GM18499 (cell line): Measurements from ENCODE around the gene FOXN4.

ENCODE experiments used
- ATAC-seq: cut with Tn5 transposase; IDR thresholded peaks from one replicate; pipeline ENCODE4 v1.9.1; 2021; ENCODE audit warnings: moderate number of reproducible peaks; ENCODE audit not compliant: insufficient read depth, unreplicated experiment

FOXN4 gene

DNA sequence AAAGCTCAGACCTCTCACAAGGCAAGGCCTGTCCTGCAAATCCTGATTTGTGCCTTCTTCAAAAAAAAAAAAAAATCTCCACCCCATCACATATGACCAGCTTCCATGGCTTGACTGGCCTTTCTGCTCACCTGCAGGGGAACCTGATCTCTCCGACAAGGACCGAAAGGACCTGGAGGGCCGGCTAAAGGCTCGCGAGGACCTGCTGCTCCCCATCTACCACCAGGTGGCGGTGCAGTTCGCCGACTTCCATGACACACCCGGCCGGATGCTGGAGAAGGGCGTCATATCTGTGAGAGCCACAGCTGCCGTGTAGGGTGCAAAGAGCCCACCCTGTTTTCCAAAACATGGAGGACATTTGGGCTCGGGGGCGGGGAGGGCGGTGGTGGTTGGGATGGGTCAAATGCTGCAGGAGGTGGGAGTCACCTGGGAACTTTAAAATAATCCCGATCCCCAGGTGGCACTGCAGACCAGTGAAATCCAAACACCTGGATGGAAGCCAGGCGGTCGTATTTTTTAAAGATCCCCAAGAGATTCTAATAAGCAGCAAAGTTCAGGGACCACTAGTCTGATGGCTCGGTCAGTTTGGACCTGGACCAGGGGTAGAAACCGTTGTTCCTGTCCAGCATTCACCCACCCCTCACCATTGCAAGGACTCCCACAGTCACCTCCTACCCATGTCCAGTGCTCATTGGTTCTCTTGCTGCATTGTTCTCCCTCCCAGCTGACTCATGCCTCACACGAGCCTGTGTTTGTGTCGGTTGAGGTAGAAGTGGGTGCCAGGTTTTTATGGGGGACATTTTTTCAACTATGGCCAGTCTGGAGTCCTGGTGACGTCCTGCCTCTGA is 44.8 kb downstream of the FOXN4 start:
- ATAC-seq, result no peak

GRCh38 chr12:109263439-109263838 is 45.6 kb downstream of the FOXN4 start:
- no peak for ATAC-seq

DNA sequence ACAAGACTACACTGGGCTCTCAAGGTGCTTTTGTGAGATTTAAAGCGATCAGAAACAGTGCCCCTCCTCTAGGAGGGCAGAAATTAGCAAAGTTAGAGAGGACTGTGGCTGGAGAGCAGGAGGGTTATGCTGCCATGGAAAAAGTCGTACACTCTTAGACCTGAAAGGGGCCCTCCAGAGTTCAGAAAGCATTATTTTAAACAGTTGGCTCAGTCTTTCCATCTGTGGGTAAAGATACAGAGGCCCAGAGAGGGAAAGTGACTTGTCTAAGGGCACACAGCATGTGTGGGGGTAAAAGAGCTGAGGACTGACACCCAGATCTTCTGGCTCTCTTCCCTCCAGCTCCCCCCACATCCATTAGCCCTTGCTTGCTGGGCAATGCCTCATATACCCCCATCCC is 47.1 kb downstream of the FOXN4 start:
- ATAC-seq, result no peak

DNA sequence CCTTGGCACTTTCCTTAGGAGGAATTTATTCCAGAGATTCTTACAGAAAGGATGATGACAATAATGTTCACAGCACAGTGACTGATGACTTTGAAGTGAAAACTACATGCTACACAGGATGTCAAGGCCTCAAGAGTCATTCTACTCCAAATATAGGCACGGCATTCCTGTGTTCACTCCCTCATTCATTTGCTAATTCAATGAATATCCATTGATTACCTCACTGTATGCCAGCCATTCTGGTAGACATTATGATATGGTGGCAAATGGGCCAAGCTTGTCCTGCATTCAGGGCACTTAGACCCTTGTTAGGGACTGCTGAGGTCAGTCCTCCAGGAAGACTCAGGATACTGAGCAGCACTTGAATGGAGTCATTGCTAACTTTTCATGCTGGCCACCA is 48.0 kb downstream of the FOXN4 start:
- ATAC-seq, result no peak

- ATAC-seq, result no peak
Observed at GRCh38 chr12:109259545-109259895, 49.6 kb downstream of the FOXN4 start.

DNA sequence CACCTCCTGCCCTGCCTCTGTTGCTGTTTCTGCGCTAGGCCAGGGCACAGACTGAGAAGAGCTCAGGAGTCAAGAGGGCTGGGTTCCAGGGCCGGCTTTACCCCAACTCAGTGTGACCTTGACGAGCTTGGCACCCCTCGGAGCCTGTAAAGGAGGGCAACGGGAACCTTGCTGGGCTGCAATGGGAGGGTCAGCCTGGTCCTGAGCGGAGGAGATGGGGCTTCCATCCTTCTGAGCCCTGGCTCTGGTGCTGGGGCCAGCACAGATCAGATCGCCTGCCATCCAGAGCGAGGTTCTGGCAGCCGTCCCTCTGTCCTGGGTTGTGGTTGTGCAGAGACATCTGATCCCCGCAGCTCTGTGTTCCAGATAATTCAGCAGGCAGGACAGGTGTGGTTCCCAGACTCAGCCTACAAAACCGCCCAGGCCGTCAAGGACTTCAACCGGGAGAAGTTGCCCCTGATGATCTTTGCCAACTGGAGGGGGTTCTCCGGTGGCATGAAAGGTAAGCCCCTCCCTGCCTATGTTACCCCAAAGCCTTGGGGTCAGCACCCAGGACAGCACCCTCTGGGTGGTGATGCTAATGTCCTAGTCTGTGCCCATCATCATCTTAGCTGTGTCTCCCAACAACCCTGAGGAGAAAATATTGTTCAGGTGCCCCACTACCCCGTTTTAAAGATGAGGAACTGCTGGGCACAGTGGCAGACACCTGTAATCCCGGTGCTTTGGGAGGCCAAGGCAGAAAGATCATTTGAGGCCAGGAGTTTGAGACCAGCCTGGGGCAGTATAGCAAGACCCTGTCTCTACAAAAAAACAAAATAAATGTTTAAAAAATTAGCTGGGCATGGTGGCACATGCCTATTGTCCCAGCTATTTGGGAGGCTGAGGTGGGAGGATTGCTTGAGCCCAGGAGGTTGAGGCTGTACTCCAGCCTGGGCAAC is 50.2 kb downstream of the FOXN4 start:
- ATAC-seq, result no peak

GRCh38 chr12:109258201-109258600 is 50.9 kb downstream of the FOXN4 start:
- ATAC-seq, result no peak

DNA sequence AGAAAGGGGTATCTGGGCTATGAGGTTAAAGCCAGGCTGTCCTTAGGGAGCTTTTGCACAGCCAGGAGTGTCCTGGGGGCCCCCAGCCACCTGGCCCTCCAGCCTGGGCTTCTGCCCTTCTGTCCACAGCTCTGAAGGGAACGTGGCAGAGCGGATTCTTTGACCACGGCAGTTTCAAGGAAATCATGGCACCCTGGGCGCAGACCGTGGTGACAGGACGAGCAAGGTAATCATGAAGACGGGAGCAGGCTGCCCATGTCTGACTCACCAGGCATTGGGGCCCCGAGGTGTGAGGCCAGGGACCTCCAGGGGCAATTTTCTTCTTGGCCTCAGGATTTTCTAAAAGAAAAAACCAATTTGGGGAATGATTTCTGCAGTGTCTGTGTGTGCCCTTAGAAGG is 53.1 kb downstream of the FOXN4 start:
- ATAC-seq, result no peak

- no peak for ATAC-seq
Observed at GRCh38 chr12:109255377-109255776, 53.7 kb downstream of the FOXN4 start.

GRCh38 chr12:109253913-109254544 is 55.1 kb downstream of the FOXN4 start:
- ATAC-seq, result no peak

GRCh38 chr12:109252799-109253198 is 56.3 kb downstream of the FOXN4 start:
- ATAC-seq, result no peak

- no peak for ATAC-seq
Observed at GRCh38 chr12:109250523-109250922, 58.6 kb downstream of the FOXN4 start.

GRCh38 chr12:109247831-109248654 is 61.0 kb downstream of the FOXN4 start:
- no peak for ATAC-seq

DNA sequence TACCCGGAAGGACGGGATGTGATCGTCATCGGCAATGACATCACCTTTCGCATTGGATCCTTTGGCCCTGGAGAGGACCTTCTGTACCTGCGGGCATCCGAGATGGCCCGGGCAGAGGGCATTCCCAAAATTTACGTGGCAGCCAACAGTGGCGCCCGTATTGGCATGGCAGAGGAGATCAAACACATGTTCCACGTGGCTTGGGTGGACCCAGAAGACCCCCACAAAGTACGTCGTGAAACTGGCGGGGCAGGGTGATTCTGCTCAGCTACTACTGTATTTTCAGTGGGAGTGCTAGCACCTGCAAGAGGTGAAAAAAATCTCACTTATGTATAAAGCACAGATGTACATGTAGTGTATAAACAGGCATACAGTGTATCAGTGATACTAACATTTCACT is 62.9 kb downstream of the FOXN4 start:
- ATAC-seq, result no peak

DNA sequence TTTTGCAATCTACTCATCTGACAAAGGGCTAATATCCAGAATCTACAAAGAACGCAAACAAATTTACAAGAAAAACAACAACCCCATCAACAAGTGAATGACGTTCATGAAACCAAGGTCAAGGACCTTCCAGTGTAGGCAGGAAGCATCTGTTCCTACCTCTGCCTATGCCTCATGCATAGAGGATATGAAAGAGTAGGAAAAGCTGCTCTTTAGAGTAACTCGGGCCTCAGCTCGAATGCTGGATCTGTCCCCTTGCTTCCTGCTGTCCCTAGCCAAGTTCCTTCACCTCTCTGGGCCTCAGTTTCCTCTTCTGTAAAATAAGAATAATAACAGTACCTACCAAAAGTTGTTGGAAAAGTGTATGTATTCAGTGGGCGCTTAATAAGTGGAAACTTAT is 65.0 kb downstream of the FOXN4 start:
- ATAC-seq, result no peak

DNA sequence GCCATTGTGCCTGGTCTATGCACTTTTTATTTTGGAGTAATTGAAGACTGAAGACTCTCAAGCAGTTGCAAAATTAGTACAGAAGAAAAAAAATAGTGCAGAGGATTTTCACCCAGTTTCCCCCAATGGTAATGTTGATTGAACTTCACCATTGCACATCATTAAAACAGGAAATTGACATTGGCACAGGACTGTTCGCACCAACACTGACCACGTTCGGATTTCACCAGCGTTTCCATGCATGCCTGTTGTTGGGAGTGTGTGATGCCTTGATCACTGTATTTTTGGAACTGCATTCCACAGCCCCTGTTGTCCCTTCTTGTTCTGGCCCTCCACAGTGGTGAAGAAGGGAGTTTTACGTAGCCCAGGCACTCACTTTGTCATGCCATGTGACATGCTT is 67.1 kb downstream of the FOXN4 start:
- ATAC-seq, result no peak

GRCh38 chr12:109240365-109240764 is 68.7 kb downstream of the FOXN4 start:
- no peak for ATAC-seq

DNA sequence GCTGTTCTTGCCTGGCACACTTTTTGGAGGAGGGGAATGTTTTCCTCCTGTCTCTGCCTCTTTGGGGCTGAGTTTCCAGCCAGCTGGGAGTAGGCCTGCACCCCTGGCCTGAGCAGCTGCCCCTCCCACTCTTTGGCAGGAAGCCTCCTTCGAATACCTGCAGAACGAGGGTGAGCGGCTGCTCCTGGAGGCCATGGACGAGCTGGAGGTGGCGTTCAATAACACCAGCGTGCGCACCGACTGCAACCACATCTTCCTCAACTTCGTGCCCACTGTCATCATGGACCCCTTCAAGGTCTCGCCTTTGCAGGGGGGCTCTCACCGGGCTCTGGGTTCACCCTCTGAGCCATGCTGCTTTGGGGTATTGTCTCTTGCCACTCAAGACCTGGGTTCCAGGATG is 69.4 kb downstream of the FOXN4 start:
- ATAC-seq, result no peak

DNA sequence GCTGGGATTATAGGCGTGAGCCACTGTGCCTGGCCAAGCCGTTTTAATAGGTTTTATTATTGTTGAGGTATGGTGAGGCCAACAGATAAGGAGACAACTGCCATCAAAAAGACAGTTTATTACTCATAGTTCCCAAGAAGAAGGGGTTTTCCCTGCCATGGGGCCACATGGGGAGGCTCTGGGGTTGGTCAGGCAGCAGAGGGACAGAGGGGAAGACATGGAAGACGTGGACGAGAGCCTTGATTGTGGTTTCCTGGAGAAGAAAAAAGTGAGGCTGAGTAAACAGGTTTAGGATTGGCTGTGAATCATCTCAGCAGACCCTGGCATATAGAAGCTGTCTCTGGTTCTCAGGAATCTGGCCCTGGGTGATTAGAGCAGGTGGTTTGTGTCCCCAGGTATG is 69.9 kb downstream of the FOXN4 start:
- no peak for ATAC-seq

GRCh38 chr12:109236257-109236656 is 72.8 kb downstream of the FOXN4 start:
- no peak for ATAC-seq
